ENCODE data around the gene BAK1. TPM values are rescaled to one million over a fixed set of nuclear protein-coding genes. Genes with fewer than 3 reads are reported as not detected.

Gene BAK1
- total and polyA plus RNA-seq, 2 of the 4 experiments (the other 2 are of a cell fraction): 12.0 to 19.0 TPM

- Histone ChIP-seq H3K14ac (replicated peaks; ENCODE audit: low read depth, low read length) (no peak overlapping the region), H3K79me1 (ENCODE audit: low read depth in 1 of 2, low read length in 2 of 2) (no peaks in the 10 kb centered on the region), H3K36me3 (ENCODE audit: control insufficient read depth, insufficient read depth, low read length) (no peaks in the 10 kb centered on the region), H2BK5ac (ENCODE audit: low read depth, low read length, poor library complexity, severe bottlenecking) (no peak overlapping the region), H3K9me1 (ENCODE audit: insufficient read depth, low read length) (no peaks in the 10 kb centered on the region), H2BK120ac (ENCODE audit: low read depth, low read length) (no peak overlapping the region), H3K27me3 (ENCODE audit: control insufficient read depth, insufficient read depth, low read length) (peaks cover 7% of the 10 kb centered on the region), H3K23ac (ENCODE audit: low read depth, low read length) (no peak overlapping the region), H4K5ac (ENCODE audit: low read depth, low read length) (no peak overlapping the region), H2AK9ac (replicated peaks; ENCODE audit: low read depth, low read length, poor library complexity) (no peak overlapping the region), H2AK5ac (ENCODE audit: low read depth, low read length) (no peak overlapping the region), H3K27ac (ENCODE audit: insufficient read depth, low read length) (no peak overlapping the region), H2BK15ac (ENCODE audit: low read depth, low read length) (no peak overlapping the region), H2AFZ (replicated peaks; ENCODE audit: low read length, poor library complexity) (no peak overlapping the region), H3K4me3 (ENCODE audit: insufficient read depth, low read depth, low read length) (no peak overlapping the region), H4K20me1 (ENCODE audit: insufficient read depth, low read length) (no peaks in the 10 kb centered on the region), H3K4me2 (ENCODE audit: low read depth, low read length) (no peak overlapping the region), H3K4ac (ENCODE audit: low read depth, low read length) (no peak overlapping the region), H3K9ac (ENCODE audit: low read depth, low read length) (no peak overlapping the region), H3K18ac (ENCODE audit: low read depth, low read length) (no peak overlapping the region), H2BK20ac (ENCODE audit: low read depth, low read length) (no peak overlapping the region), H3K56ac (ENCODE audit: extremely low read depth, insufficient read depth, low read length) (no peak overlapping the region), H4K8ac (ENCODE audit: low read depth in 2 of 2, low read length in 2 of 2) (no peak overlapping the region), H3K4me1 (ENCODE audit: control insufficient read depth, insufficient read depth, low read length) (no peaks in the 10 kb centered on the region), H3K9me3 (ENCODE audit: control insufficient read depth, insufficient read depth, low read length) (no peaks in the 10 kb centered on the region), H4K91ac (ENCODE audit: insufficient read depth, low read depth, low read length) (no peak overlapping the region)
- in situ Hi-C loops (cut with MboI; ENCODE audit: low sequenced_read_pairs): no loop called here
- dilution Hi-C loops (cut with HindIII; ENCODE audit: low sequenced_read_pairs, unreplicated experiment): no loop called here
- no CpG with 5 or more reads among the region's 2 CpGs for WGBS, 2 experiments (ENCODE audit: extremely low coverage in 2 of 2, insufficient read length in 1 of 2)
- DNase-seq: no peak
- CTCF ChIA-PET: no interaction called here
- no peak for ATAC-seq (ENCODE audit: low read depth)
- TF ChIP-seq FOS (IDR thresholded peaks at IDR 0.05; ENCODE audit: low read depth, low read length): no peak
- no peak for TF ChIP-seq RFX5 (IDR thresholded peaks at IDR 0.05; ENCODE audit: low read depth, low read length)
- no peak for TF ChIP-seq SMC3 (IDR thresholded peaks at IDR 0.05; ENCODE audit: low read depth, low read length)
- TF ChIP-seq BHLHE40 (IDR thresholded peaks at IDR 0.05; ENCODE audit: low read depth, low read length): no peak
- no peak for TF ChIP-seq ELK1 (IDR thresholded peaks at IDR 0.05; ENCODE audit: borderline replicate concordance, low read depth, low read length)
- no peak for TF ChIP-seq MAFK (IDR thresholded peaks at IDR 0.05; ENCODE audit: low read depth, low read length)
- no peak for TF ChIP-seq MXI1 (IDR thresholded peaks at IDR 0.05; ENCODE audit: borderline replicate concordance, low read depth, low read length)
- TF ChIP-seq RCOR1 (IDR thresholded peaks at IDR 0.05; ENCODE audit: insufficient replicate concordance, low read length): no peak
- no peak for TF ChIP-seq MAZ (IDR thresholded peaks at IDR 0.05; ENCODE audit: borderline replicate concordance, low read depth, low read length)
- TF ChIP-seq USF2 (IDR thresholded peaks at IDR 0.05; ENCODE audit: low read depth, low read length): no peak
- TF ChIP-seq CEBPB (IDR thresholded peaks at IDR 0.05; ENCODE audit: low read depth, low read length): no peak
- TF ChIP-seq POLR2A (IDR thresholded peaks at IDR 0.05; ENCODE audit: low read depth, low read length): no peak
- no peak for TF ChIP-seq CHD1 (IDR thresholded peaks at IDR 0.05; ENCODE audit: low read depth, low read length)
- no peak for TF ChIP-seq CTCF (conservative IDR thresholded peaks at IDR 0.05; ENCODE audit: low read depth, low read length)
- TF ChIP-seq RAD21 (IDR thresholded peaks at IDR 0.05; ENCODE audit: low read length): no peak
- no peak for TF ChIP-seq NFE2L2 (IDR thresholded peaks at IDR 0.05; ENCODE audit: low read depth, low read length)
- no TSS peak for BruUV-seq (replicated peaks)
- intact Hi-C loops (cut with micrococcal nuclease): no loop called here
- POLR2A ChIA-PET (ENCODE audit: unreplicated experiment): no interaction called here
Observed at GRCh38 chr6:33551538-33551937, 28.5 kb downstream of the BAK1 start.
